CD14-positive monocyte (primary cell): ENCODE data around the gene STRA6. TPM values are rescaled to one million over a fixed set of nuclear protein-coding genes. Genes with fewer than 3 reads are reported as not detected.

Experiments
- DNase-seq, 3 donors: peaks; one replicate each; pipeline ENCODE4 v3.0.0-alpha.2; 2011 to 2022
- H2AFZ ChIP-seq: 2 replicates; pipeline ENCODE4 v1.6.0; 2012; ENCODE audit warnings: mild to moderate bottlenecking, low read depth, low read length, inconsistent platforms; ENCODE audit not compliant: insufficient read depth, poor library complexity, severe bottlenecking
- H3K27ac ChIP-seq, 2 donors: 1 replicate in 1 of 2; 2 replicates in 1 of 2; pipeline ENCODE4 v1.5.1; 2012 to 2013; ENCODE audit warnings: low read length in 2 of 2, control low read depth in 1 of 2, inconsistent platforms in 1 of 2, low read depth in 1 of 2, mild to moderate bottlenecking in 1 of 2
- H3K27me3 ChIP-seq, 2 donors: one replicate each; pipeline versions ENCODE4 v1.6.0 to v1.6.1; 2011 to 2013; ENCODE audit warnings: low read length in 2 of 2; ENCODE audit not compliant: control insufficient read depth in 2 of 2, insufficient read depth in 2 of 2
- H3K36me3 ChIP-seq, 2 donors: replicated peaks in 1 of 2; 1 replicate in 1 of 2; 2 replicates in 1 of 2; pipeline versions ENCODE4 v1.5.1 to v1.6.1; 2012 to 2013; ENCODE audit warnings: low read length in 2 of 2, control low read depth in 1 of 2, inconsistent platforms in 1 of 2, mild to moderate bottlenecking in 1 of 2; ENCODE audit not compliant: insufficient read depth in 2 of 2, control insufficient read depth in 1 of 2
- H3K4me1 ChIP-seq, 2 donors: 1 replicate in 1 of 2; 2 replicates in 1 of 2; pipeline versions ENCODE4 v1.5.1 to v1.6.1; 2012 to 2013; ENCODE audit warnings: low read length in 2 of 2, control low read depth in 1 of 2, inconsistent platforms in 1 of 2, mild to moderate bottlenecking in 1 of 2, moderate library complexity in 1 of 2; ENCODE audit not compliant: insufficient read depth in 2 of 2, control insufficient read depth in 1 of 2
- H3K4me2 ChIP-seq: replicated peaks from 2 replicates; pipeline ENCODE3; 2012; ENCODE audit warnings: low read length, moderate library complexity, mild to moderate bottlenecking; ENCODE audit not compliant: poor library complexity, severe bottlenecking; ENCODE audit errors: extremely low read depth
- H3K4me3 ChIP-seq, 3 experiments: fragments of 200-600 bp in 1 of 3; sonication (generic) in 1 of 3; replicated peaks in 1 of 3; 1 replicate in 2 of 3; 2 replicates in 1 of 3; pipeline ENCODE4 v1.5.1; 2011 to 2013; ENCODE audit warnings: low read length in 3 of 3, mild to moderate bottlenecking in 3 of 3, control low read depth in 2 of 3, low read depth in 2 of 3, inconsistent platforms in 1 of 3, moderate library complexity in 1 of 3
- H3K79me2 ChIP-seq: 2 replicates; pipeline ENCODE4 v1.6.0; 2012; ENCODE audit warnings: mild to moderate bottlenecking, control low read depth, inconsistent platforms, low read length, moderate library complexity; ENCODE audit not compliant: insufficient read depth
- H3K9ac ChIP-seq: 2 replicates; pipeline ENCODE4 v1.6.0; 2017; ENCODE audit warnings: low read length, mild to moderate bottlenecking; ENCODE audit not compliant: insufficient read depth, poor library complexity, severe bottlenecking
- H3K9me3 ChIP-seq, 2 donors: replicated peaks in 1 of 2; 1 replicate in 1 of 2; 2 replicates in 1 of 2; pipeline versions ENCODE4 v1.5.1 to v1.6.1; 2012 to 2013; ENCODE audit warnings: low read length in 2 of 2, control low read depth in 1 of 2; ENCODE audit not compliant: control insufficient read depth in 1 of 2, insufficient read depth in 1 of 2
- H4K20me1 ChIP-seq: 2 replicates; pipeline ENCODE4 v1.6.0; 2012; ENCODE audit warnings: mild to moderate bottlenecking, low read length, control low read depth, moderate library complexity; ENCODE audit not compliant: insufficient read depth
- H3K27ac Mint-ChIP-seq, 7 donors: one replicate each; pipeline ENCODE4 v1.8.0; 2020; ENCODE audit warnings: mild to moderate bottlenecking in 7 of 7, mixed read lengths in 7 of 7, moderate library complexity in 6 of 7, inconsistent platforms in 2 of 7
- H3K27me3 Mint-ChIP-seq, 3 donors: one replicate each; pipeline ENCODE4 v1.8.0; 2021 to 2022; ENCODE audit warnings: low read depth in 3 of 3, mild to moderate bottlenecking in 3 of 3, mixed read lengths in 3 of 3, moderate library complexity in 3 of 3, inconsistent platforms in 1 of 3
- H3K36me3 Mint-ChIP-seq, 2 donors: one replicate each; pipeline ENCODE4 v1.8.0; 2020; ENCODE audit warnings: mixed read lengths in 2 of 2, inconsistent platforms in 1 of 2, mild to moderate bottlenecking in 1 of 2
- H3K4me1 Mint-ChIP-seq: one replicate; pipeline ENCODE4 v1.8.0; 2020; ENCODE audit warnings: mild to moderate bottlenecking, mixed read lengths
- H3K4me3 Mint-ChIP-seq, 2 donors: one replicate each; pipeline ENCODE4 v1.8.0; 2020; ENCODE audit warnings: mild to moderate bottlenecking in 2 of 2, mixed read lengths in 2 of 2, moderate library complexity in 1 of 2
- H3K9me3 Mint-ChIP-seq, 7 donors: one replicate each; pipeline ENCODE4 v1.8.0; 2020 to 2022; ENCODE audit warnings: mixed read lengths in 7 of 7, mild to moderate bottlenecking in 6 of 7, moderate library complexity in 6 of 7, inconsistent platforms in 2 of 7
- WGBS: methylation state at CpG from one replicate; pipeline ENCODE4 v1.1.5; 2013; ENCODE audit warnings: missing lambda C conversion rate; ENCODE audit not compliant: insufficient coverage; 5-methylcytosine and 5-hydroxymethylcytosine counted together
- intact Hi-C, 2 donors: fragments of 100-400 bp; cut with micrococcal nuclease; formaldehyde crosslinking; loops; one replicate each; pipeline versions ENCODE4 v1.15.0 to v1.15.1; 2023
- polyA plus RNA-seq, 3 donors: library from polyadenylated mRNA; depleted of rRNA in 1 of 3; unstranded in 2 of 3; stranded (reverse) in 1 of 3; fragments of 300-500 nt in 2 of 3; fragments of >200 nt in 1 of 3; fragmentation: Illumina TruSeq in 2 of 3; gene quantifications; 1 replicate in 2 of 3; 2 replicates in 1 of 3; pipeline ENCODE4 v1.2.3, GENCODE V29; 2012 to 2021
- TF ChIP-seq, protein P1 (sequence below): fragments of 200-600 bp; IDR thresholded peaks from one replicate; pipeline ENCODE4 v1.8.0; 2022; ENCODE audit warnings: antibody characterized with exemption, mild to moderate bottlenecking

STRA6 gene
- polyA plus RNA-seq, 3 donors: not detected

DNA sequence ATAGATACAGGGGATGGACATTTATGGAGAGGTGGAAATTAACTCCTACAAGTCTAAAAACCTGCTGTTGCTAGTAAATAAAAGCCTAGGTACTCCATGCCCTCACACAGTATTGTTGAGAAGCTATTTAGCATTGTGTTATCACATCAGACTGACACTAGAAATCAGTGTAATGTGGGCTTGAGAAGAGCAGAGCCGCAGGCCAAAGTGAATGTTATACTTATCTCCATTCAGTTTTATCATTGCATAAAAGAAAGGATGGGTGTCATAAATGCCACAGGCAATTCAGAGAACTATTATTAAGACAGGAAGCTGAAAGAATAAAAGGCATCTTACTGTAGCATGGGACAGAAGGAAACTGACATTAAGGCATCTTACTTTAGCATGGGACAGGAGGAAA lies 42.8 kb downstream of the STRA6 start:
- H3K79me2 ChIP-seq: no peaks in the 10 kb centered on the region
- no CpG with 5 or more reads among the region's 1 CpG for WGBS
- TF ChIP-seq, protein P1, sequence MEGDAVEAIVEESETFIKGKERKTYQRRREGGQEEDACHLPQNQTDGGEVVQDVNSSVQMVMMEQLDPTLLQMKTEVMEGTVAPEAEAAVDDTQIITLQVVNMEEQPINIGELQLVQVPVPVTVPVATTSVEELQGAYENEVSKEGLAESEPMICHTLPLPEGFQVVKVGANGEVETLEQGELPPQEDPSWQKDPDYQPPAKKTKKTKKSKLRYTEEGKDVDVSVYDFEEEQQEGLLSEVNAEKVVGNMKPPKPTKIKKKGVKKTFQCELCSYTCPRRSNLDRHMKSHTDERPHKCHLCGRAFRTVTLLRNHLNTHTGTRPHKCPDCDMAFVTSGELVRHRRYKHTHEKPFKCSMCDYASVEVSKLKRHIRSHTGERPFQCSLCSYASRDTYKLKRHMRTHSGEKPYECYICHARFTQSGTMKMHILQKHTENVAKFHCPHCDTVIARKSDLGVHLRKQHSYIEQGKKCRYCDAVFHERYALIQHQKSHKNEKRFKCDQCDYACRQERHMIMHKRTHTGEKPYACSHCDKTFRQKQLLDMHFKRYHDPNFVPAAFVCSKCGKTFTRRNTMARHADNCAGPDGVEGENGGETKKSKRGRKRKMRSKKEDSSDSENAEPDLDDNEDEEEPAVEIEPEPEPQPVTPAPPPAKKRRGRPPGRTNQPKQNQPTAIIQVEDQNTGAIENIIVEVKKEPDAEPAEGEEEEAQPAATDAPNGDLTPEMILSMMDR: no peak
- no peaks in the 10 kb centered on the region for H3K36me3 Mint-ChIP-seq
- H3K27ac Mint-ChIP-seq: no peak overlapping the region
- no peaks in the 10 kb centered on the region for H3K4me1 Mint-ChIP-seq
- H3K27me3 ChIP-seq: peaks cover 0 to 5% of the 10 kb centered on the region in 2 donors
- peaks cover 16 to 35% (median 23%) of the 10 kb centered on the region in 3 donors for H3K27me3 Mint-ChIP-seq
- no peaks in the 10 kb centered on the region for H4K20me1 ChIP-seq
- intact Hi-C loops: no loop called here
- H2AFZ ChIP-seq: no peak overlapping the region
- no peak overlapping the region for H3K4me2 ChIP-seq
- no peak overlapping the region for H3K4me3 Mint-ChIP-seq
- no peaks in the 10 kb centered on the region for H3K9me3 ChIP-seq
- no peaks in the 10 kb centered on the region for H3K36me3 ChIP-seq
- H3K4me1 ChIP-seq: no peaks in the 10 kb centered on the region
- H3K4me3 ChIP-seq: no peak overlapping the region
- no peak for DNase-seq
- H3K9me3 Mint-ChIP-seq: peaks cover 0 to 1% (median 0%) of the 10 kb centered on the region in 7 donors
- H3K27ac ChIP-seq: no peak overlapping the region
- no peak overlapping the region for H3K9ac ChIP-seq

DNA sequence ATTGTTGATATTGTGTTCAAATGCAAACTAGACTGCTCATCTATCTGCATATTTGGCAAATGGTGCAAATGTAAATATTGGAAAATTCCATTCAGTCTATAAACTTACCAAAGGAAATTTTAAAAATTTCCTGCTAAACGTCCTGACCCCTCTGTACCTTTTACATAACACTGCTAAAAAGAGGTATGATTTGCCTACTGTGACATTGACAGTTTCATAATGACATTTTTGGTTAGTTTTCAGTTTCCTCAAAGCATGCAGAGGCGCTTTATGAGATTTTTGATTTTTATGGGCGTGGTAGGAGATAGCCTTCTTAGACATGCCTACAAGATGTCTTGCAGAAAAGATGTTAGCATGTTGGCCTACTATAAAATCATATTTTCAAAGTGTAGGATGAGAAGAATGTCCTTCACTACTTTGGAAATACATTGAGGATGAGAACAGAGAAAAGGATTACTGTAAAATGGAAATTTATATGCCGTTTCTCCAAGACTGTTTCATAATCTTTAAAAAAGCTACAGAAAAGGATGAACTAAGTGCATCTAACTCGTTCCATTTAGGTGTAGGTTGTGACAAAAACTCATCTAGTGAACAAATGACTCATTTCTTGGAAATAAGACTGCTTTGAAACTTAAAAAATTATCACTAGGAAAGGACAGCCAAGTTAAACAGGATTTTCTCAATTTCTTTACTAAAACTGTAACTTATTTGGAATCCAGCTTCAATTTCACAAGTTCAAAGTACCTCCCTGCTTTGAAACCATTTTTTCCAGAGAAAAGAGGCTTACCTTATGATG lies 43.5 kb downstream of the STRA6 start:
- no peak overlapping the region for H3K27ac Mint-ChIP-seq
- no peaks in the 10 kb centered on the region for H3K4me1 ChIP-seq
- no peaks in the 10 kb centered on the region for H3K9me3 ChIP-seq
- H3K4me3 ChIP-seq: no peak overlapping the region
- DNase-seq: no peak
- intact Hi-C loops: no loop called here
- H3K27ac ChIP-seq: no peak overlapping the region
- 83% methylated on average over 1 of the region's 5 CpGs for WGBS
- TF ChIP-seq, protein P1: no peak
- H3K27me3 ChIP-seq: peaks cover 0 to 5% of the 10 kb centered on the region in 2 donors
- peaks cover 0 to 1% (median 0%) of the 10 kb centered on the region in 7 donors for H3K9me3 Mint-ChIP-seq
- H3K4me1 Mint-ChIP-seq: no peaks in the 10 kb centered on the region
- no peaks in the 10 kb centered on the region for H4K20me1 ChIP-seq
- no peak overlapping the region for H2AFZ ChIP-seq
- H3K27me3 Mint-ChIP-seq: peaks cover 16 to 33% (median 23%) of the 10 kb centered on the region in 3 donors
- no peaks in the 10 kb centered on the region for H3K36me3 ChIP-seq
- H3K79me2 ChIP-seq: no peaks in the 10 kb centered on the region
- peak overlapping the region in 1 of 2 donors; percentile 7 for H3K4me3 Mint-ChIP-seq
- H3K9ac ChIP-seq: no peak overlapping the region
- no peaks in the 10 kb centered on the region for H3K36me3 Mint-ChIP-seq
- no peak overlapping the region for H3K4me2 ChIP-seq
